ENCODE measurements around the gene KCNQ5. TPM values are rescaled to one million over a fixed set of nuclear protein-coding genes. Genes with fewer than 3 reads are reported as not detected.
A peak's percentile ranks its signal among the peaks of the same experiment; 100 is the strongest.

Gene KCNQ5
- total RNA-seq, 1 experiment from 2014 or later, result 17.8 TPM

GRCh38 chr6:72709431-72709830, 87.6 kb downstream of the KCNQ5 start:
- H3K9me3 ChIP-seq (ENCODE audit: low read depth, low read length, poor library complexity, severe bottlenecking), result peaks cover 4% of the 10 kb centered on the region
- DNase-seq (ENCODE audit: low spot score), result no peak
- peaks cover 13% of the 10 kb centered on the region for H3K4me1 ChIP-seq (ENCODE audit: insufficient read depth, low read length, poor library complexity, severe bottlenecking)
- TF ChIP-seq, protein P1, sequence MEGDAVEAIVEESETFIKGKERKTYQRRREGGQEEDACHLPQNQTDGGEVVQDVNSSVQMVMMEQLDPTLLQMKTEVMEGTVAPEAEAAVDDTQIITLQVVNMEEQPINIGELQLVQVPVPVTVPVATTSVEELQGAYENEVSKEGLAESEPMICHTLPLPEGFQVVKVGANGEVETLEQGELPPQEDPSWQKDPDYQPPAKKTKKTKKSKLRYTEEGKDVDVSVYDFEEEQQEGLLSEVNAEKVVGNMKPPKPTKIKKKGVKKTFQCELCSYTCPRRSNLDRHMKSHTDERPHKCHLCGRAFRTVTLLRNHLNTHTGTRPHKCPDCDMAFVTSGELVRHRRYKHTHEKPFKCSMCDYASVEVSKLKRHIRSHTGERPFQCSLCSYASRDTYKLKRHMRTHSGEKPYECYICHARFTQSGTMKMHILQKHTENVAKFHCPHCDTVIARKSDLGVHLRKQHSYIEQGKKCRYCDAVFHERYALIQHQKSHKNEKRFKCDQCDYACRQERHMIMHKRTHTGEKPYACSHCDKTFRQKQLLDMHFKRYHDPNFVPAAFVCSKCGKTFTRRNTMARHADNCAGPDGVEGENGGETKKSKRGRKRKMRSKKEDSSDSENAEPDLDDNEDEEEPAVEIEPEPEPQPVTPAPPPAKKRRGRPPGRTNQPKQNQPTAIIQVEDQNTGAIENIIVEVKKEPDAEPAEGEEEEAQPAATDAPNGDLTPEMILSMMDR (conservative IDR thresholded peaks at IDR 0.05; ENCODE audit: low read depth, low read length), result no peak
- TF ChIP-seq EZH2 (IDR thresholded peaks at IDR 0.05; ENCODE audit: borderline replicate concordance, low read depth, low read length, poor library complexity, severe bottlenecking), result no peak
- no peak overlapping the region for H3K27ac ChIP-seq (ENCODE audit: low read depth, low read length, poor library complexity, severe bottlenecking)
- POLR2A ChIA-PET (ENCODE audit: low non-redundant PET), result no interaction called here
- CTCF ChIA-PET, result no interaction called here
- H3K36me3 ChIP-seq (ENCODE audit: insufficient read depth, low read length, poor library complexity, severe bottlenecking), result no peaks in the 10 kb centered on the region
- BruUV-seq (replicated peaks), result no TSS peak
- H3K4me3 ChIP-seq (ENCODE audit: low read depth, low read length, poor library complexity, severe bottlenecking), result no peak overlapping the region
- H3K27me3 ChIP-seq (replicated peaks; ENCODE audit: insufficient read depth, low read depth, low read length, poor library complexity), result no peaks in the 10 kb centered on the region
- intact Hi-C loops (cut with micrococcal nuclease; ENCODE audit: unreplicated experiment), result no loop called here

- Histone ChIP-seq H3K27ac (ENCODE audit: low read depth, low read length, poor library complexity, severe bottlenecking) (no peak overlapping the region), H3K9me3 (ENCODE audit: low read depth, low read length, poor library complexity, severe bottlenecking) (peaks cover 4% of the 10 kb centered on the region), H3K36me3 (ENCODE audit: insufficient read depth, low read length, poor library complexity, severe bottlenecking) (no peaks in the 10 kb centered on the region), H3K4me3 (ENCODE audit: low read depth, low read length, poor library complexity, severe bottlenecking) (no peak overlapping the region), H3K27me3 (replicated peaks; ENCODE audit: insufficient read depth, low read depth, low read length, poor library complexity) (no peaks in the 10 kb centered on the region), H3K4me1 (ENCODE audit: insufficient read depth, low read length, poor library complexity, severe bottlenecking) (peaks cover 9% of the 10 kb centered on the region)
- no TSS peak for BruUV-seq (replicated peaks)
- CTCF ChIA-PET, result no interaction called here
- intact Hi-C loops (cut with micrococcal nuclease; ENCODE audit: unreplicated experiment), result no loop called here
- no peak for TF ChIP-seq EZH2 (IDR thresholded peaks at IDR 0.05; ENCODE audit: borderline replicate concordance, low read depth, low read length, poor library complexity, severe bottlenecking)
- TF ChIP-seq, protein P1 (conservative IDR thresholded peaks at IDR 0.05; ENCODE audit: low read depth, low read length), result no peak
- no peak for DNase-seq (ENCODE audit: low spot score)
- POLR2A ChIA-PET (ENCODE audit: low non-redundant PET), result no interaction called here
These were observed 89.9 kb downstream of the KCNQ5 start for GRCh38 chr6:72711731-72712130.

DNA sequence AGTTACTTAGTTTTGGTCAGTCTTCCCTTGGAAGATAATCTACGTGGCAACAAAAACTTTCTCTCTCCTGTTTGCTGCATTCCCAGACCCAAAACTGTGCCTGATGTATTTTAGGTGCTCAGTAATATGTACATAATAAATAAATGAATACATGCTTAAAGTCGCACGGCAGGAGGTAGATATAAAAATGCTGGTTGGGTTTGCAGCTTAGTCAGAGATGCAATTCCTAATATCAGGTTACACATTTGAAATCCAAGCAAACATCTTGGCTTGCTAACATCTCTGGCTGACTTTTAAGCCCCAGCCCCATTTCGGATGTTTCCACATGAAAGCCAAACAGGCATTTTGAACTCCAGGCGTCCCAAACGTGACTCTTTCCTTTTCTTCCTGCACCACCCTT, 91.0 kb downstream of the KCNQ5 start:
- Histone ChIP-seq H3K27ac (ENCODE audit: low read depth, low read length, poor library complexity, severe bottlenecking) (no peak overlapping the region), H3K36me3 (ENCODE audit: insufficient read depth, low read length, poor library complexity, severe bottlenecking) (no peaks in the 10 kb centered on the region), H3K9me3 (ENCODE audit: low read depth, low read length, poor library complexity, severe bottlenecking) (peaks cover 4% of the 10 kb centered on the region), H3K4me3 (ENCODE audit: low read depth, low read length, poor library complexity, severe bottlenecking) (no peak overlapping the region), H3K27me3 (replicated peaks; ENCODE audit: insufficient read depth, low read depth, low read length, poor library complexity) (no peaks in the 10 kb centered on the region), H3K4me1 (ENCODE audit: insufficient read depth, low read length, poor library complexity, severe bottlenecking) (peaks cover 13% of the 10 kb centered on the region)
- POLR2A ChIA-PET (ENCODE audit: low non-redundant PET), result no interaction called here
- intact Hi-C loops (cut with micrococcal nuclease; ENCODE audit: unreplicated experiment), result no loop called here
- no peak for TF ChIP-seq EZH2 (IDR thresholded peaks at IDR 0.05; ENCODE audit: borderline replicate concordance, low read depth, low read length, poor library complexity, severe bottlenecking)
- TF ChIP-seq, protein P1 (conservative IDR thresholded peaks at IDR 0.05; ENCODE audit: low read depth, low read length), result no peak
- BruUV-seq (replicated peaks), result no TSS peak
- DNase-seq (ENCODE audit: low spot score), result peak; percentile 43
- CTCF ChIA-PET, result no interaction called here
